Stimulated activated naive CD4-positive, alpha-beta T cell (primary cell): ENCODE data around the gene SRGAP1.

ENCODE experiments used
- DNase-seq, 6 experiments: peaks; one replicate each; lab custom pipeline; 2025; lab: John Stamatoyannopoulos, UW

Gene SRGAP1

DNA sequence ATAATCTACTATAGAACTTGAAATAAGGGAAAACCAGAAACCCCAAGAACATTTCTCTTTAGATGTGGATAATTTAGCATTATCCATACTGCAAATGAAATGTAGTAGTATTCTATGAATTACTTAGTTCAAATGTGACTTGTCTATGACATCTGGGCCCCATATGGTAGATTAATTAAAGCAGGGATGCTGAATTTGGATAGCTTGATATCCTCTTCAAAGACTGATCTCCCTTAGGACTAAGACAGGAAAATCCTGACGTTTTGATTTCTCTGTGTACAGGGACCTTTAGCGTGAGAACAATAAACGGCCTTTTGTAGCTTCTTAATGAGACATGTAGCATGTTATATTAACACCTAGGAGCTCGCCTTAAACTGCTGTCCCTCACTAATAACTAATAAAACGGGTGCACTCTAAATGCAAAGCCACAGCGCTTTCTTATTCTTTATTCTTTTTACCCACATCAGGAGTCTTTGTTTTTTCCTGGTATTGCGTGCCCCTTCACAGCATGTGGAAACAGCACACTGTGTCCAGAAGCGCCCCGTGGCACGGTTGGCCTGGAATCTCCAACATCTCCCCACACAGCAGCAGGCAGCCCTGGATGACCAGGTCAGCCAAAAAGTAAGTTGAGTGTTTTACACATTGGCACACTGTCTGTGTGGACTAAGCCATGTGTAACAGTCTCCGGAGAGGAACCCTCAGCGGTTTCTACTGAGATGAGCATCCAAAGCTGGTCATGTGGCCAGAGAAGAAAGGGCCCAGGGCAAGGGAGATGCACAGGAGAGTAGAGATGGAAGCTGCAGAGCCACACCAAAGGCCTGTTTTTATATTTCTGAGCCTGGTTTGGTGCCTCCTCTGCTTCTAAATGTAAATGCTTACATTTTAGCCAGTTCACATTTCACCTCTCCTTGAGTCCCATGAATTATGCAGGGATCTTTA, 93.1 kb downstream of the SRGAP1 start:
- DNase-seq, result no peak

DNA sequence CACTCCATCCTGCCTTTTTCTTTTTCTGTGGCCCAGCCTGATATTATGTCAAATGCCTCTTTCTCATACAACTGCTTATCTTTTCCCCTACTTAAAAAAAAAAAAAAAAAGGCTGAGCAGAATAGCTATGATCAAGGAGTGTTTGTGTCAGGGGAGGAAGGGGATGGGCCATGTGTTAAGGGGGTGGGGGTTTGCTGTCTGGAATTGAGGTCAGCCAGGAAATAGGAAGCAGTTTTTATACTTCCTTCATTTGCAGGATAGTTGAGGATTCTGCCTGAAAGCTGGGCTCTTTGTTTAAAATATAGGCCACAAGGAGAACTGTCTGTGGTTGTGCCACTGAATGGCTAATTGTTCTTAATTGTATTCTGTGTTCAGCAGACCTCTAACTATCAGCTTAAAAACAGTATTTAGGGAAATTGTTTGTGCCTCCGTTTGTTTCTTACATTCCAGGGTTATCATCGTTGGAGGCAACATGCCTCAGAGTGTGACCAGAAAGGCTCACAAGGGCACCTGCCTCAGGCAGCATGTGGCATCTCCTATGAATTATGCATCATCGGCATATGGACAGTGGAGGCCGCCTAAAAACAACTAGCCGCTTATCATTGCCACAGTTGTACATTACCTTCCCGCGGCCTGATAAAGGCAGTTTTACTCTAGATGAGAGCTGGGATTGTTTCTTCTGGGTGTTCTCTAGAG, 96.0 kb downstream of the SRGAP1 start:
- DNase-seq, result no peak

DNA sequence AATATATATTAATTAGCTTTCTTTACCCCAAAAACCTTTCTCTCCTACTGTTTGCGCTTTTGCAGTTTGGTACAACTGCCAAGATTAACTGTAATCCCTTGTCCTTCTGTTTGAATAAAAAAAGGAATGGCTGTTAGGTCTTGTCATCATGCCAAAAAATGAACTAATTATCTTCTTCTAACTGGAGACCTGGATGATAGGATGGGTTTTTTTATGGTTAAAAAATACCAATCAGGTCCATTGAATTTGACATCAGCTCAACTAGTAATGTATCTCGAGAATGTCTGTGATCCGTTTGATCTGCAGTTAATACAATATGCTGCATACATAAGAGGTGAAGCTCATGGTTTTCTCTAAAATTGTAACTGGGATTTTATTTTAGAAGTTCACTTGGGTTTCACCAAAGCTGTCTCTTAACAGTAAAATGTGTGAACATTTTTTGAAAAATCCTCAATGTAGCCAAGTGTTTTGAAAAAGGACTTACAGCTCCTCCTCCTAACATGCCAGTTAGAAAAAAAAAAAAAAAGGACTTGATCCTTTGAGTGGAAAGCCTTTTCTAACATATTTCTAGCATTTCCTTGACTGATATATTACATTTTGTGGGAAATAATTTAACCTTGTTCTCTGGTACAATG, 96.8 kb downstream of the SRGAP1 start:
- no peak for DNase-seq

DNA sequence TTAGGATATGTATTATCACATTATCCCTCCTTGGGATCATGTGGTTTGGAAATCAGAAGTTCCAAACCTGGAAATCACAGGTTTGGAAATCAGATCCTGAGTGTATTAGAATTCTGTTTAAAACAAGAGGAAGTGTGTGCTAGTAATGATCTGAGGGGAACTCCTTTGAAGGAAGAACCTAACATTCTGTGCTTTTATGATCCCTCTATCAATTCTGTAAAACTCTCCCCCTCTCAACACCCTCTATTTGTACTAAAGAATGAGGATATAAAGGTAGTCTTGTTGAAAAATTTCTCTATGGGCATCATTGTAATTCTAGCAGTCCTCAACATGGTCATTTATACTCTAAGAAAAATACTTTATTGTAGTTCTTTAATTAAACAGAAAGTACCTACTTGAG, 97.4 kb downstream of the SRGAP1 start:
- DNase-seq, result no peak

DNA sequence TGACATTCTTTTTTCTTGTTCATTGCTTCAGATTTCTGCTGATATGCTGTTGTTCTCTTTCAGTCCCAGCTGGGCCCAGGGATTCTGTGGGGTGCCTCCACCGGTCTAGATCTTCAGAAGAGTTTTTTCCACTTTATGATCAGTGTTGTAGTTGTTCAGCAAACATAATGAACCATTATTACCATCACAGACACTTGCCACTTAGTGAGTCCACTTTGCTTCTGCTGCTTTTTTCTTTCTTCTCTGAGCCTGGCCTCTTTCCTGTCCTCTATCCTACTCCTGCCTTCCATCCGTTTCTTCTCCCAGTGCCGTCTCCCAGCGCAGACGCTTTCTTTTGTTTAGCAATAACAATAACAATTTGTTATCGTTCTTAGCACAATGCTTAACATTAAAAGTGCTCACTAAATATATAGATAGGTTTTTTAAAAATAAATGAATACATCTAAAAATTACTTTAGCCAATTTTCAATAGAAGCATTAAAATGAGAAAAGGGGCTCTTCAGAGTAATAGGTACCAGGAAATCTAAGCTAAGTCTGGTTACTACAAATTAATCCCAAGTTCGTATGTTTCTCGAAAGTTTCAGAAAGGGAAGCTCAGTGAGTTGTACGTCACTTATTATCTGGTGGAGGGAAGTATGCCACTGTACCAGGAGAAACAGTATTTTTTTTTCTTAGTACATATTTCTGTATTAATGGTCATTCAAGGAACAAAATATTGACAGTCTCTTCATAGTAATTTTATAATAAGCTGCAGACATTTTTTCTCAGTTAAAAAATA, 98.2 kb downstream of the SRGAP1 start:
- no peak for DNase-seq

DNA sequence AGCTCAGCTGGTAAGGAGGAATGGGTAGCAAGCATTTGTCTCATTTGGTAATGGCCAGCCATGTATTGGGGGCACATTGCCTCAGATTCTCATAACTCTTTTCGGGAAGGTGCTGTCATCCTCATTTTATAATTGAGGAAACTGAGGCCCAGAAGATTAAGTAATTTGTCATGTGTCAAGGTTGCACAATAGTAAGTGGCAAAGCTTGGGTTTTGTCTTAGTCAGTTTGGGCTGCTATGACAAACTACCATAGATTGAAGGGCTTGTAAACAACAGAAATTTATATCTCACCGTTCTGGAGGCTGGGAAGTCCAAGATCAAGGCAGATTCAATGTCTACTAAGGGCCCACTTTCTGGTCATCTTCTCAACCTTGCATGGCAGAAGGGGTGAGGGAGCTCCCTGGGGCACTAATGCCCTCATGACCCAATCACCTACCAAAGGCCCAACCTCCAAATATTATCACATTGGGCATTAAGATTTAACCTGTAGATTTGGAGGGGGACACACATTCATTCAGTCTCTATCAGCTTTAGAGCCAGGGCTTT, 99.6 kb downstream of the SRGAP1 start:
- DNase-seq, result no peak

DNA sequence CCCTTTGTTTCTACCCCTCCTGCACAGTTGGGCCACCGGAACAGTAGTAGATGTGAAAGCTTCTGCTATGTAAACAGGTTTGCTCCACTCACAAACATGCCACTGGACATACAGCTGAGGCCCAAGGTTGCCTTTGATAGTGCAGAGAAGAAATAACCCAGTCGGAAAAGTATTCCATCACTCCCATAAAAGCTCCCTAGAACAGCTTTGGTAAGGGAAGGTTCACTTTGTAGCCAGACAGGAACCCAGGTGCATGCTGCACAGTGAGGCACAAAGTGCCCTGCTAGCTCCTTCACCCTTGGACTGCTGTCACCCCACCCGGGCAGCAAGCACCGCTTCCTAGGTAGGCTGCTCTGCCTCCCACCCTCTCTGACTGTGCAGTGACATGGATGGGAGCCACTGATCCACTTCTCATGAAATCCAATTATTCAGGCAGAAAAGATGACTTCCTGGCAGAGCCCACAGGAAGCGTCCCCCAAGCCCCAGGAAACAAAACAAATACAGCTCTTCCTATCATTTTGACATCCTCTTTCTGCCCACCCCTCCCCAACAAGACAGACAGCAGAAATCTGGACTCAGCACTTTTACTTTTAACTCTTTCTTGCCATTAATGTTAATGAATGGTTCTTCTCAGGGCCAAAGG, 100.2 kb downstream of the SRGAP1 start:
- DNase-seq, result no peak

DNA sequence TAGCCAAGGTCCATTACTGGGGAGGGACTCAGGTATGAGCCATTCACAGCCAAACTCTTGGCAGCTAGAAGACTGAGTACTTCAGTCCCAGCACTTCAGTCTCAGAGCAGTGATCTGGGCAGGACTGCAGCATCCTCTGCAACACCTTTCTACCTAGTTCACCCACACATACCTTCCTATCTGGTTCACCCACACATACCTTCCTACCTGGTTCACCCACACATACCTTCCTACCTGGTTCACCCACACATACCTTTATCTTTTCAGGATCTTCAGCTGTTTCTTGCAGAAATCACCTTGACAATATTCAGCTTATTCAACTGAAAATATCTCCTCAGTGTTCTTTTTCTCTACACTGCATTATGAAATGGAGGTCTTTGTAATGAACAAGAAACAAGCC, 101.3 kb downstream of the SRGAP1 start:
- no peak for DNase-seq

DNA sequence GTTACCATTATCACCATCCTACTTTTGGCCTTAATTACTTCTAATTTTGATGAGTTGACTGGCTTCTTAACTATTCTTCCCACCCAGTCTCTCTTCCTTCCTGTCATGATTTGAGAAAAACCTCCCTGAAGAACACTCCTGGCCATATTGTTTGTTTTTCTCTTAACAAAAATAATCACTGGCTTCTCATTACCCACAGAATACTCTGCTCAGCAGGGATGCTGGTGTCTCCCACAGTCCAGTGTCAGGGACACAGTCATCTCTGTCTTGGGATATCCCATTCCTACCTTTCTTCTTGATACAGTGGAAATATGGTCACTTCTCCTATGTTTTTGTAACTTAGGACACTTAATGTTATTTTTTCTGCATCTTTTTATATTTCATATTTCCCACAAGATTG, 103.7 kb downstream of the SRGAP1 start:
- DNase-seq, result no peak

DNA sequence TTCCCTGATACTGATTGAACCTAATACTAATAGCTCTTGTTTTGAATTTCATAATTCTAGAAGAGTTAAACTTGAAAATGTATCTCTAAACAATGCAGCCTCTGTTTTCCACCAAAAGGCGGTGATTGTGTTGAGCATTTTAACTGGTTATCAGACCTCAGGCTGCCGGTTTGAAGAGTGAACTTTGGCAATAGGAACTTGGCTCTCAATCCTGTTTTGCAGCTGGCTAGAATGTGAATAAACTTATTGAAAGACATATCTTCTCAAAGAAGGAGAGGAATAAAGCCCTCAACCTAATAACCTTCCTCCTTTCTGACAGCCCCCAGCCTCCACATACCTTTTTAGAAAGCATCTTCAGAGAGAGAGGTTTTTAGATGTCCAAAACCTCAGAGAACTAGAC, 105.4 kb downstream of the SRGAP1 start:
- no peak for DNase-seq

DNA sequence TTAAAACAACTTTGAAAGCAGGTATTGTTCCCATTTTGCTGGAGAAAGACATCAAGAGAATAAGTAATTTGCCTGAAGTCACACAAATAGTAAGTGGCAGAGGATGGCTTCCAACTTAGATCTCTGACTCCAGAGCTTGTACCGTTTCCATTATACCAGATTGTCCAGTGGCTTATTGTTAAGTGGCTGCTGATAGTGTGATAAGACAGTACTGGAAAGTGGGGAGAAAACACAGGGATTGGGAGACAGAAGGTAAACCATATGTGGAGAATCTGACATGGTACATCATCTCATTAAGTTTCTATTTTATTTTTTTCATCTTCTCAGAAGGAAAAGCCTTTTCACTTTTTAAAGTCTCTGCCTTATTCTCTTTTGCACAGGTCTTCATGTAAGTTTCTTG, 108.5 kb downstream of the SRGAP1 start:
- no peak for DNase-seq

DNA sequence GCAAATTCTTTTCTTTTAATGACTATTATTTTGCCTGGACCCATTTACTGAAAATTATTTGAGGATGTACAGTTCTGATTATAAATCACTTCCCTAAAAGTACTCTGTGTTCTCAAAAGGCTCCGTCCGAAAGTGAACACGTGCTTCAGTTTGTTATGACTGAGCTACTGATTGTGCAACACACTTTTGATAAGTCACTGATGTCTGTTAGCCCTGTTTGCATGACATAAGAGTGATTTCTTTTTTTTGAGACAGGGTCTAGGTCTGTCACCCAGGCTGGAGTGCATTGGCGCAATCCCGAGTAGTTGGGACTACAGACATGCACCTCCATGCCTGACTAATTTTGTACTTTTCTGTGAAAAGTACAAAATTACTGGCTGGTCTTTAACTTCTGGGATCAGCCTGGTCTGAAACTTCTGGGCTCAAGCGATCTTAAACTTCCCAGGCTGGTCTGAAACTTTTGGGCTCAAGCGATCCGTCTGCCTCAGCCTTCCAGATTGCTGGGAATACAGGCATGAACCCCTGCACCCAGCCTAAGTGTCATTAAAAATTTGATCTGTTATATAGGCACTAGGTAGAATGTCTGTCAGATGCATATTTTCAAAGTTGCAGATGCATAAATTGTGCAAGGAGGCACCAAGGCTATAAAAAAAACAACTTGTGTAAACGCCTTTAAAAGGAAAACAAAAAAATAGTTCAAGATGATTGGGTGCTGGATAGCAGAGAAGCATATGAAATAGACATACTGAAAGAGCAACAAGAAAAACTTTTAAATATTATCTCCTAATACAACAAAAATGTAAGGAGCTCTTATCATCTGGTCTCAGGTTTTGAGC, 111.5 kb downstream of the SRGAP1 start:
- DNase-seq, result no peak

DNA sequence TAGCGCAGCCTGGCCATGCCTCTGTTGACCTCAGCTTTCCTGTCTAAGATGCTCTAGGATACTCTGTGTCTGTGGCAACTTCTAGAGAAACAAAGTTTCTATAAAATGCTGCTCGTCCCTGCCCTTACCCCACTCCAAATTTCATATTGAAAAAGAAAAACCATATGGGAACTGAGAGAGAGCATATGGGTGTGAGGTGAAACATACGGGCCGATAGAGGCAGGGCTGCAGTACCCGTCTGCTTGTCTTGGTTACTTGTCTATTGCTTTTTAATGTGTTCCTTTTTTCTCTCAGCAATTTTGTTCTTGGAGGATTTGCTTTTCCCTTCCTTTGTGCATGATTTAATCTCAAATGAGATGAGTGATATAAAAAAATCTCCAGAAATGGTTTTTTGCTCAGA, 113.0 kb downstream of the SRGAP1 start:
- DNase-seq, result no peak

DNA sequence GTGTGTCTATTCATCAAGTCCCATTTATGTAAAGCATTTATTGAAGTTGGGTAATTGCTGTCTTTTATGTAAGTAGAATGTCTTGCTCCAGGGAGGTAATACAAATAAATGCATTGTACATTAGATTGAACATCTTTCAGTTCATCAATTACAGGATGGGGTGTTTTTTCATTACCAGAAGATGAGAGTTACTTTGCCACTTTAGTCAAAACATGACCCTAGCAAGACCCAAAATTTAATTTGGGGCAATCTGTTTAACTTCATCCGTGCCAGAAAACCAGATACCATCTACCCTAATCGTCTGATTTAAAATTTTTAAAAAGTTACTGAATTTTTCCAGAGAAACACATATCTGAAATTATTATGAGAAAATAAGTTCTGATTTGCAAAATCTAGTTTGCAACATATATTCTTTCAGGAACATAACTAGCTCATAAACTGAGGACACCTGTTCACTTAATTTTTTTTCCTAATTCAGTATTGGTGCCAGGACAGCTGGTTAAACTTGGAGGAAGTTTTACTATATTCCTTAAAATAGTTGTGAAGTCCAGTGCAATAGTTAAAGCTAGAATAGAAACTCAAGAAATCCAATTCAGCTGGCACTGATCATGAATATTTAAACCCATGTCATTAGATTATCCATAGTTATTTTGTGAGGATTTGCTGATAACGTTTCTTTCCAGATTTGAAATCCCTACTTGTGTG, 114.5 kb downstream of the SRGAP1 start:
- DNase-seq, result no peak

DNA sequence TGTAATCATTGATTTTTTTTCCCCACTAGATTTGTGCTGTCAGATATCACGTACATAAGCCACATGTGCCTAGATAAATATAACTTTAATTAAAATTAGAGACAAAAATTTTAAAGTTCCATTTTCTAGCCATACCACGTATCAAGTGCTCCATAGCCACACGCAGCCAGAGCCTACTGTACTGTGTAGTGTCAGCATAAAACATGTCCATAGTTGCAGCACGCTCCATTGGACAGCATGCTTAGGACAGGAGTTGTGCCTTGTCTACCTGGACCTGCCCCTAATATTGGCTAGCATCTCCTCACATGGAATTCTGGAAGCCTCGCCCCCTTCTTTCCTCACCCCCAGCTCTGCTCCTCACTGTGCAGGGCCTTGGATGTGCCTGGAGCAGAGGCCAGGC, 116.5 kb downstream of the SRGAP1 start:
- DNase-seq, result no peak

DNA sequence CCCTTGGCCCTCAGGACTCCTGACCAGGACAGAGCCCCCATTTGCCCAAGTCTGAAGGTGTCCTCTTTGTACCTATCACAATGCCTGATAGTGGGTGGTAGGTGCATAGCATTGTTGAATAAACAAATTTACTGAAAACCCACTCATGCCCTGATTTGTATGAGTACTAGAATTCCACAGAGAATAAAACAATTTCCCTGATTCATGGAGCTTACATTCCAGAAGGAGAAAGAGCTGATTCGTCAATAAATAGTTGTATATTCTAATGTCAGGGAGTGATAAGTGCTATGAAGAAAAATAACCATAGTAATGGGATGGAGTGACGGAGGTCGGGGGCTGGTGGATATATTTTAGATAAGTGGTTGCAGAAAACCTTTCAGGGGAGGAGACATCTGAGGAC, 117.0 kb downstream of the SRGAP1 start:
- DNase-seq, result no peak

DNA sequence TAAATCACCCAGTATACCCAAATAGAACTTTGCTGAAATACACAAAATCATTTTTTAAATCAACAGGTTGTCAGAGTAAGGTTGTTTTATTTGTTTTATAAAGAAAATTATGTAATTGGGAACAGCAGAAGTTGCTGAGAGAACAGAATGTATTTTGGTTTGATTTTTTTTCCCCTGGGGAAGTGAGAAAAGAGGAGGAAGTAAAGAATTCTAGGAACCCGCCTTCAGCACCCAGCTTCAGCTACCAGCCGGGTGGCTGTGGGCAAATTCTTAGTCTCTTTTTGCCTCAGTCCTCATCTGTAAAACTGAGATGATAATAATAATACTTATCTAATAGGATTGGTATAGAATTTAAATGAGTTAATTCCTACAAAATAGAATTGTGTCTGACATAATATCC, 119.4 kb downstream of the SRGAP1 start:
- DNase-seq, result no peak

DNA sequence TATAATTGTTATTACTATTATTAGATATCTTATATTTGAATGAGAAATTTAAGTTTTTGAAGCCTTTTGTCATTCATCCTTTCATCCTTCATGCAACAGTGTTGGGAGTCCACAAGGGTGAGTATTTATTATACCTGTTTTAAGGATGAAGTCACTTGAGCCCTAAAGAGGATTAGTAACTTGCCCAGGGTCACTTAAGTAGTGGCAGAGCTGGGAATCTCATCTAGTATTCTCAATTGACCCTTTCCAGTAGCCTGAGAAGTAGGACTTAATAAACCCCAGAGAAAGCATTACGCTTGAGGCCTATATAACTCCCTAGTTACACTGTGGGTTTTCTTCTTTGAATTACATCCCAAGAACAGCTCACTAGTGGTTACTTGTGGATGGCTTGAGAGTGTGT, 119.8 kb downstream of the SRGAP1 start:
- no peak for DNase-seq

DNA sequence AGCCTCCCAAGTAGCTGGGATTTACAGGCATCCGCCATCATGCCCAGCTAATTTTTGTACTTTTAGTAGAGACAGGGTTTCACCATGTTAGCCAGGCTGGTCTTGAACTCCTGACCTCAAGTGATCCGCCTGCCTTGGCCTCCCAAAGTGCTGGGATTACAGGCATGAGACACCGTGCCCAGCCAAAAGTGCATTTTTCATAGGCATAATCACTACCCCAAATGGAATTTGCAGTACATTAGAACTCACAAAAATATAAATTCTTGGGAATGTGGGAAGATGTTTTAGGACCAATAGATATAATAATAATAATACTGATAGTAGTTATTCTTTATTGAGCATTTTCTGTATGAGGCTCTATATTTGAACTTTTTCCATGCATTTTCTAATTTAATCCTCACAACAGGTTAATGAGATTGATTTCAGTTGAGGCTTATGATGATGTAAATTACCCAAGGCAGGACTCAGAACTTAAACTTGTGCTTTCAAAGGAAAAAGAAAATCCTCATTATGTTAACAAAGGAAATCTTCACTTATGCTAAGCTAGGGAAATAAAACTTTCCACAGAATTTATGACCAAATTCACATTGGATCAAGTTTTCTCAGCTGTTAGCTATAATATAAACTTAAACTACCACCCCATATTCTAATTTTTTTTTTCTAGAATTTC, 121.6 kb downstream of the SRGAP1 start:
- DNase-seq, result no peak
